H9 (cell line): ENCODE data around the gene SLC1A5. TPM values are rescaled to one million over a fixed set of nuclear protein-coding genes. Genes with fewer than 3 reads are reported as not detected.

Experiments used
- DNase-seq: peaks from one replicate; pipeline ENCODE4 v3.0.0-alpha.2; 2017
- H2AFZ ChIP-seq: one replicate; pipeline ENCODE4 v1.6.1; 2013; ENCODE audit warnings: mild to moderate bottlenecking, low read length, control low read depth, moderate library complexity
- H2AK5ac ChIP-seq: 2 replicates; pipeline ENCODE4 v1.6.1; 2013; ENCODE audit warnings: low read length, control low read depth, mixed read lengths; ENCODE audit not compliant: insufficient read length
- H2BK120ac ChIP-seq: one replicate; pipeline ENCODE4 v1.6.1; 2013; ENCODE audit warnings: low read depth, mild to moderate bottlenecking, low read length, control low read depth, inconsistent platforms; ENCODE audit not compliant: poor library complexity, severe bottlenecking
- H2BK12ac ChIP-seq: 2 replicates; pipeline ENCODE4 v1.6.1; 2013; ENCODE audit warnings: low read length, control low read depth, mixed read lengths, low read depth; ENCODE audit not compliant: insufficient read length
- H2BK15ac ChIP-seq: 2 replicates; pipeline ENCODE4 v1.6.1; 2013; ENCODE audit warnings: low read depth, low read length, control low read depth
- H2BK20ac ChIP-seq: one replicate; pipeline ENCODE4 v1.6.1; 2013; ENCODE audit warnings: low read depth, mild to moderate bottlenecking, low read length, control low read depth, inconsistent platforms; ENCODE audit not compliant: poor library complexity, severe bottlenecking
- H2BK5ac ChIP-seq: 2 replicates; pipeline ENCODE4 v1.6.1; 2013; ENCODE audit warnings: low read length, control low read depth, mixed read lengths; ENCODE audit not compliant: insufficient read length
- H3K14ac ChIP-seq: 2 replicates; pipeline ENCODE4 v1.6.1; 2013; ENCODE audit warnings: low read length, control low read depth; ENCODE audit not compliant: insufficient read depth
- H3K18ac ChIP-seq: 2 replicates; pipeline ENCODE4 v1.6.1; 2013; ENCODE audit warnings: low read depth, mild to moderate bottlenecking, mixed read lengths, low read length, control low read depth; ENCODE audit not compliant: insufficient read length
- H3K23ac ChIP-seq: 2 replicates; pipeline ENCODE4 v1.6.1; 2013; ENCODE audit warnings: low read length, control low read depth, mixed read lengths, low read depth; ENCODE audit not compliant: insufficient read length
- H3K23me2 ChIP-seq: 2 replicates; pipeline ENCODE4 v1.6.1; 2013; ENCODE audit warnings: low read depth, mild to moderate bottlenecking, mixed read lengths, low read length, control low read depth; ENCODE audit not compliant: insufficient read length, poor library complexity, severe bottlenecking
- H3K27ac ChIP-seq: 2 replicates; pipeline ENCODE4 v1.5.1; 2013; ENCODE audit warnings: low read length, control low read depth, mixed read lengths, low read depth; ENCODE audit not compliant: insufficient read length
- H3K27me3 ChIP-seq: 2 replicates; pipeline ENCODE4 v1.6.1; 2013; ENCODE audit warnings: low read length, control low read depth, inconsistent platforms; ENCODE audit not compliant: insufficient read depth
- H3K4ac ChIP-seq: 2 replicates; pipeline ENCODE4 v1.6.1; 2013; ENCODE audit warnings: low read depth, mild to moderate bottlenecking, control low read depth, inconsistent platforms, low read length, moderate library complexity
- H3K4me1 ChIP-seq: 2 replicates; pipeline ENCODE4 v1.6.1; 2013; ENCODE audit warnings: low read length, control low read depth, inconsistent platforms; ENCODE audit not compliant: insufficient read depth
- H3K4me2 ChIP-seq: 2 replicates; pipeline ENCODE4 v1.6.1; 2013; ENCODE audit warnings: low read length, control low read depth, mixed read lengths; ENCODE audit not compliant: insufficient read length, insufficient read depth
- H3K56ac ChIP-seq: 2 replicates; pipeline ENCODE4 v1.6.1; 2013; ENCODE audit warnings: low read depth, mild to moderate bottlenecking, mixed read lengths, low read length, control low read depth; ENCODE audit not compliant: insufficient read length
- H3K79me1 ChIP-seq: 2 replicates; pipeline ENCODE4 v1.6.1; 2013; ENCODE audit warnings: low read depth, mild to moderate bottlenecking, moderate library complexity, low read length, control low read depth, inconsistent platforms; ENCODE audit not compliant: insufficient read depth, poor library complexity, severe bottlenecking
- H3K79me2 ChIP-seq: 2 replicates; pipeline ENCODE4 v1.6.1; 2013; ENCODE audit warnings: low read length, control low read depth, inconsistent platforms; ENCODE audit not compliant: insufficient read depth
- H3K9ac ChIP-seq: 2 replicates; pipeline ENCODE4 v1.6.1; 2013; ENCODE audit warnings: low read length, control low read depth, mixed read lengths; ENCODE audit not compliant: insufficient read length; ENCODE audit errors: extremely low read depth
- H3K9me3 ChIP-seq: one replicate; pipeline ENCODE4 v1.6.1; 2013; ENCODE audit warnings: low read depth, low read length, inconsistent platforms; ENCODE audit not compliant: control insufficient read depth
- H3T11ph ChIP-seq: one replicate; pipeline ENCODE4 v1.6.1; 2013; ENCODE audit warnings: mild to moderate bottlenecking, low read length, control low read depth, inconsistent platforms
- H4K20me1 ChIP-seq: one replicate; pipeline ENCODE4 v1.6.1; 2013; ENCODE audit not compliant: control insufficient read depth, insufficient read length, insufficient read depth
- H4K5ac ChIP-seq: 2 replicates; pipeline ENCODE4 v1.6.1; 2013; ENCODE audit warnings: low read depth, mild to moderate bottlenecking, mixed read lengths, low read length, control low read depth; ENCODE audit not compliant: insufficient read length
- H4K8ac ChIP-seq: replicated peaks from 2 replicates; pipeline ENCODE4 v1.6.1; 2013; ENCODE audit warnings: low read length, control low read depth, mixed read lengths, low read depth; ENCODE audit not compliant: insufficient read length
- H4K91ac ChIP-seq: 2 replicates; pipeline ENCODE4 v1.6.1; 2013; ENCODE audit warnings: low read depth, mild to moderate bottlenecking, moderate library complexity, mixed read lengths, low read length, control low read depth; ENCODE audit not compliant: insufficient read length
- H3K27ac Mint-ChIP-seq, 3 experiments: 2 replicates in 2 of 3; 3 replicates in 1 of 3; pipeline ENCODE4 v1.8.0; 2020 to 2021; ENCODE audit warnings: mixed read lengths in 3 of 3, mild to moderate bottlenecking in 1 of 3, moderate library complexity in 1 of 3
- H3K27me3 Mint-ChIP-seq: 2 replicates; pipeline ENCODE4 v1.8.0; 2021; ENCODE audit warnings: low read depth, mild to moderate bottlenecking, moderate library complexity, mixed read lengths
- H3K36me3 Mint-ChIP-seq, 3 experiments: 2 replicates in 2 of 3; 3 replicates in 1 of 3; pipeline ENCODE4 v1.8.0; 2020 to 2021; ENCODE audit warnings: low read depth in 3 of 3, mixed read lengths in 3 of 3; ENCODE audit not compliant: insufficient read depth in 1 of 3
- H3K4me1 Mint-ChIP-seq, 2 experiments: 2 replicates each; pipeline ENCODE4 v1.8.0; 2020; ENCODE audit warnings: mixed read lengths in 2 of 2
- H3K4me3 Mint-ChIP-seq, 2 experiments: 2 replicates in 1 of 2; 3 replicates in 1 of 2; pipeline ENCODE4 v1.8.0; 2020 to 2021; ENCODE audit warnings: mild to moderate bottlenecking in 2 of 2, mixed read lengths in 2 of 2, moderate library complexity in 1 of 2
- H3K9me3 Mint-ChIP-seq, 2 experiments: 2 replicates in 1 of 2; 3 replicates in 1 of 2; pipeline ENCODE4 v1.8.0; 2020; ENCODE audit warnings: mild to moderate bottlenecking in 2 of 2, mixed read lengths in 2 of 2, moderate library complexity in 1 of 2
- CTCF ChIP-seq: fragments of 200-600 bp; sonication (generic); conservative IDR thresholded peaks from 3 replicates; pipeline ENCODE4 v1.8.0; 2021; ENCODE audit warnings: antibody characterized with exemption, mild to moderate bottlenecking
- WGBS: extraction: QIAGEN DNeasy Blood & Tissue Kit; methylation state at CpG from one replicate; pipeline ENCODE4 v1.1.7; 2013; ENCODE audit warnings: missing lambda C conversion rate, low lambda C conversion rate, mixed read lengths; ENCODE audit not compliant: insufficient read length; ENCODE audit errors: extremely low coverage; 5-methylcytosine and 5-hydroxymethylcytosine counted together
- total RNA-seq: library from RNA; stranded (reverse); gene quantifications from 2 replicates; pipeline ENCODE4 v1.2.1, GENCODE V29; 2021

SLC1A5 gene
- total RNA-seq, 1 experiment from 2014 or later = 258 TPM

- no CpG with 5 or more reads among the region's 9 CpGs for WGBS
- Histone ChIP-seq H3K14ac (no peak overlapping the region), H3K79me2 (no peaks in the 10 kb centered on the region), H3K4me2 (no peak overlapping the region), H3K56ac (no peak overlapping the region), H3K27me3 (no peaks in the 10 kb centered on the region), H2AFZ (no peak overlapping the region), H2BK15ac (no peak overlapping the region), H3K9ac (no peak overlapping the region), H2BK5ac (no peak overlapping the region), H3K23me2 (no peaks in the 10 kb centered on the region), H3K9me3 (no peaks in the 10 kb centered on the region), H3T11ph (no peak overlapping the region), H4K5ac (no peak overlapping the region), H4K8ac (no peak overlapping the region), H2BK12ac (no peak overlapping the region), H3K27ac (no peak overlapping the region), H4K91ac (no peak overlapping the region), H2AK5ac (no peak overlapping the region), H2BK120ac (no peak overlapping the region), H3K4me1 (no peaks in the 10 kb centered on the region), H3K23ac (no peak overlapping the region), H4K20me1 (no peaks in the 10 kb centered on the region), H3K4ac (no peak overlapping the region), H3K18ac (no peak overlapping the region), H3K79me1 (no peaks in the 10 kb centered on the region), H2BK20ac (no peak overlapping the region)
- Mint-ChIP-seq H3K27ac (peak overlapping the region; percentile 85 to 94 (median 87)), H3K4me3 (peak overlapping the region in 1 of 2 experiments; percentile 50; a peak in 3 of 5 replicates), H3K27me3 (no peaks in the 10 kb centered on the region; the same call in 1 of the 2 replicates), H3K9me3 (no peaks in the 10 kb centered on the region), H3K4me1 (peaks cover 15 to 27% of the 10 kb centered on the region in 2 experiments), H3K36me3 (peaks cover 45 to 88% (median 85%) of the 10 kb centered on the region in 3 experiments)
- DNase-seq = no peak
- no peak for TF ChIP-seq CTCF
Measured at GRCh38 chr19:46725859-46726393, 62.5 kb downstream of the SLC1A5 start.
